ENCODE data around the gene MBL2. TPM values are rescaled to one million over a fixed set of nuclear protein-coding genes. Genes with fewer than 3 reads are reported as not detected.

The MBL2 gene
- total and polyA plus RNA-seq, 7 donors: not detected

DNA sequence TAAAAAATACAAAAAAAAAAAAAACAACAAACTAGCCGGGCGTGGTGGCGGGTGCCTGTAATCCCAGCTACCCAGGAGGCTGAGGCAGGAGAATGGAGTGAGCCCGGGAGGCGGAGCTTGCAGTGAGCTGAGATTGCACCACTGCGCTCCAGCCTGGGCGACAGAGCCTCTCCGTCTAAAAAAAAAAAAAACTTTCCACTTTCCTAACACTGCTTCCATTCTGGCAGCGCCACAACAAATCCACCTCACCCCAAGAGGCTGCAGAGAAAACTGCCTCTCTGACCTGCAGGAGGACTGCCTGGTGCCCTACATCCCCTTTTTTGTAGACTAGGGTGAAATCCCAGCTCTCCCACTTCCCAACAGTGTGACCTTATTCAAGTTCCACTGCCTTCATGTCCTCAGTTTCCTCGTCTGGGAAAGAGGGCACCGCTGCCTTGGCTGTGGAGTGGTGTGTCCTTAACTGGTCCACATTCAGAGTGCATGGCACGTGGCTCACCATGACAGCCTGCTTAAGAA is 2.6 kb upstream of the MBL2 start:
- TF ChIP-seq POLR2A (IDR thresholded peaks at IDR 0.05) (no peak), EP300 (IDR thresholded peaks at IDR 0.05) (no peak)
- Histone ChIP-seq H3K36me3 (no peaks in the 10 kb centered on the region), H3K9me3 (no peaks in the 10 kb centered on the region), H3K4me3 (no peak overlapping the region), H3K27ac (no peak overlapping the region), H3K4me1 (no peaks in the 10 kb centered on the region), H3K27me3 (peaks cover 0 to 6% (median 0%) of the 10 kb centered on the region in 3 donors)
- intact Hi-C loops (cut with DNase I): no loop called here
- 91 to 93% methylated on average over 12 of the region's 12 CpGs for WGBS, 2 donors
- DNase-seq: no peak

DNA sequence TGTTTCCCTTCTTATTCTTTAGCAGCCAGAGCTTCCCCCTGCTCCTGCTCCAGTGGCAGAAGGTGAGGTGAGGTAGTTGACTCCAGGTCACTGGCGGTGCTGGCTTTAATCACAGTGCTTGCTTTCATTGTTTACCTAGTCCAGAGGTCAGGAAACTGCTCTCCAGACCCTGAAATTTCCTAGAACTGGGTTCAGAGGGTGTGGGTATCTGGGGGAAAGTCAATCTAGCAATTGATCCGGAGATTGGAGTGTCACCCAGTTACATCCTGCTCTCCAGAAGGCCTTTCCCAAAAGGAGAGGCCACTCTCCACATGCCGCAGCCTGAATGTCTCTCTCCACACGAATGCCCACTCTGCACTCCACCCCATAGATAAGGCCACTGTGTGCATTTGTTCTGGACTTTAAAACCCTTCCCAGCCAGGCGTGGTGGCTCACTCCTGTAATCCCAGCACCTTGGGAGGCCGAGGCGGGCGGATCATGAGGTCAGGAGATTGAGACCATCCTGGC is 2.1 kb upstream of the MBL2 start:
- no peak for DNase-seq
- WGBS, 2 donors: 52 to 75% methylated on average over 8 of the region's 8 CpGs
- peaks cover 0 to 4% (median 0%) of the 10 kb centered on the region in 3 donors for H3K27me3 ChIP-seq
- no peak overlapping the region for H3K27ac ChIP-seq
- intact Hi-C loops (cut with DNase I): no loop called here
- H3K4me3 ChIP-seq: no peak overlapping the region
- H3K9me3 ChIP-seq: no peaks in the 10 kb centered on the region
- TF ChIP-seq POLR2A (IDR thresholded peaks at IDR 0.05) (no peak), POLR2AphosphoS5 (IDR thresholded peaks at IDR 0.05) (no peak), EP300 (IDR thresholded peaks at IDR 0.05) (no peak)
- TF ChIP-seq, protein P1, sequence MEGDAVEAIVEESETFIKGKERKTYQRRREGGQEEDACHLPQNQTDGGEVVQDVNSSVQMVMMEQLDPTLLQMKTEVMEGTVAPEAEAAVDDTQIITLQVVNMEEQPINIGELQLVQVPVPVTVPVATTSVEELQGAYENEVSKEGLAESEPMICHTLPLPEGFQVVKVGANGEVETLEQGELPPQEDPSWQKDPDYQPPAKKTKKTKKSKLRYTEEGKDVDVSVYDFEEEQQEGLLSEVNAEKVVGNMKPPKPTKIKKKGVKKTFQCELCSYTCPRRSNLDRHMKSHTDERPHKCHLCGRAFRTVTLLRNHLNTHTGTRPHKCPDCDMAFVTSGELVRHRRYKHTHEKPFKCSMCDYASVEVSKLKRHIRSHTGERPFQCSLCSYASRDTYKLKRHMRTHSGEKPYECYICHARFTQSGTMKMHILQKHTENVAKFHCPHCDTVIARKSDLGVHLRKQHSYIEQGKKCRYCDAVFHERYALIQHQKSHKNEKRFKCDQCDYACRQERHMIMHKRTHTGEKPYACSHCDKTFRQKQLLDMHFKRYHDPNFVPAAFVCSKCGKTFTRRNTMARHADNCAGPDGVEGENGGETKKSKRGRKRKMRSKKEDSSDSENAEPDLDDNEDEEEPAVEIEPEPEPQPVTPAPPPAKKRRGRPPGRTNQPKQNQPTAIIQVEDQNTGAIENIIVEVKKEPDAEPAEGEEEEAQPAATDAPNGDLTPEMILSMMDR (IDR thresholded peaks at IDR 0.05): no peak
- no peaks in the 10 kb centered on the region for H3K36me3 ChIP-seq
- no peaks in the 10 kb centered on the region for H3K4me1 ChIP-seq

DNA sequence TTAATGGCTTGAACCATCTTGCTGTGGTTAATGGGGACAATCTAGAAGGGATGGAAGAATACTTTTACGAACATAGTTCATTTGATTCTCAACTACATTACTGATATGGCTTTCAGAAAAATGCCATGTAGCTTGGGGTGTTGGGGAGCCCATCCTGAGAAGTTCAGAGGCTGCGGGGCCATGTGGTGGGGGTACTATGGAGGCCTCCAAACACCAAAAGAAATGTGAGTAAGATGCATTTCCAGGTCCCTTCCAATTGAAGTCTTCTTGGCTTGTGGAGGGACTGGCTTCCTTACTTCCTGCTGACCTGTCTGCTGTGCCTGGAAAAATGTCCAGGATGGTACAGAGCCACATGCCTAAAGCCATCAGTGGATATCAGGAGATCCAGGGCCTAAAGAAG is 1.6 kb upstream of the MBL2 start:
- intact Hi-C loops (cut with DNase I): no loop called here
- no peak overlapping the region for H3K4me3 ChIP-seq
- no peak overlapping the region for H3K27ac ChIP-seq
- DNase-seq: no peak
- TF ChIP-seq EP300 (IDR thresholded peaks at IDR 0.05) (no peak), POLR2A (IDR thresholded peaks at IDR 0.05) (no peak), POLR2AphosphoS5 (IDR thresholded peaks at IDR 0.05) (no peak)
- TF ChIP-seq, protein P1 (IDR thresholded peaks at IDR 0.05): no peak
- 89 to 92% methylated on average over 2 of the region's 2 CpGs for WGBS, 2 donors
- no peaks in the 10 kb centered on the region for H3K4me1 ChIP-seq
- H3K27me3 ChIP-seq: no peaks in the 10 kb centered on the region
- no peaks in the 10 kb centered on the region for H3K36me3 ChIP-seq
- no peaks in the 10 kb centered on the region for H3K9me3 ChIP-seq

DNA sequence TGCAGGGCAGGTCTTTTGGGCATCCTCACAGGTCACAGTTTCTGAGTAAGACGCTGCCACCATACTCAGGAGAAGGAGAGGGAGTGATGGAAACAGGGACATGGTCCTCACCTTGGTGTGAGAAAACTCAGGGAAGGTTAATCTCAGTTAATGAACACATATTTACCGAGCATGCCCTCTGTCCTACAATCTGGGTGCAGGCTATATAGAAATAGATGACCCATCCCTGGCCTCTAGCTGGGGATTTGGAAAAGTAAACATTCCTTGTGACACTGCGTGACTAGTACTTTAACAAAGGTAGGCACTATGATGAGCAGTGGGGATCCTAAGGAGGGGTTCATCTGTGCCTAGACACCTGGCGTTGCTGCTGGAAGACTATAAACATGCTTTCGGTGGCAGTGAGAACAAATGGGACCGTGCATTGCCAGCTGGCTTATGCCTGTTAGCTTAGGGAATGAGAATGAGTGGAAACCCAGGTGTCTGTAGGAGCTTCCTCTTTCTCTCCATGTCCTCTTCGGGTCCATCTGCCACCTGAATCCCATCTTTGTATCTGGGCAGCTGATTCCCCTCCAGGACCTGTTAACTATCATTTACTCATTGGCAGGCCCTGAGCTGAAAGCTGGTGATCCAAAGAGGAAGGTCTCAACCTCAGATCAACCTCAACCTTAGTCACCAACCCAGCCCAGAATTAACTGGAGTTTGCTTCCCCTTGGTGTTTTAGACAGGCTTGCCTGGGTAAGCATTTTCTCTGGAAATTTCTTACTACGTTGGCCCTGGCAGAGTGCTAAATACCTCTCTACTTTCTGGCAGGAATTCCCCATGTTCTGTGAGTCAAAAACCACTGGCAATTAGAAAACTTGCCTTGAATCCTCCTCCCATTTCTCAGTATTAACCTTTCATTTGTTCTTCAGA is 794 bp downstream of the MBL2 start:
- H3K4me1 ChIP-seq: no peaks in the 10 kb centered on the region
- DNase-seq: no peak
- H3K4me3 ChIP-seq: no peak overlapping the region
- WGBS, 2 donors: 65 to 66% methylated on average over 8 of the region's 8 CpGs
- H3K27me3 ChIP-seq: no peaks in the 10 kb centered on the region
- intact Hi-C loops (cut with DNase I): no loop called here
- H3K36me3 ChIP-seq: no peaks in the 10 kb centered on the region
- TF ChIP-seq POLR2AphosphoS5 (IDR thresholded peaks at IDR 0.05): no peak
- TF ChIP-seq, protein P1 (IDR thresholded peaks at IDR 0.05): no peak
- no peak for TF ChIP-seq POLR2A (IDR thresholded peaks at IDR 0.05)
- TF ChIP-seq EP300 (IDR thresholded peaks at IDR 0.05): no peak
- H3K9me3 ChIP-seq: no peaks in the 10 kb centered on the region
- no peak overlapping the region for H3K27ac ChIP-seq

DNA sequence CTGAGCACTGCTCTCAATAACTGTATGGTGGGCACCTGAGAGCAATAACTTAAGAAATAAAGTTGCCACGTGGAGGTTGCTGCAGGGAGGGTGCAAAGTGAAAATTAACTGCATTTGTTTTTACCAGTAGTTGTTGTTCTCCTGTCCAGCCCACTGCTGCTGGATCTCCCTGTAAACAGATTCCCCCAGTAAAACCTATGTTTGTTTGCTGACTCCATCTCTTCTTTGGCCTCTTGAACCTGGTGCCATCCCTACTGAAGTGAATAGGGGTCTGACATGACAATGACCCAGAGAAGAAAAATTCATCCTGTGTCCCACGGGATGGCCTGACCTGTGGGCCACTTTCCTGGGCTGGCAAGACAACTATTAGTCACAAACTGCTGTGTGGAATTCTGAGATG is 1.7 kb downstream of the MBL2 start:
- TF ChIP-seq, protein P1 (IDR thresholded peaks at IDR 0.05): no peak
- no peak for TF ChIP-seq POLR2A (IDR thresholded peaks at IDR 0.05)
- no peak for TF ChIP-seq EP300 (IDR thresholded peaks at IDR 0.05)
- no peak for TF ChIP-seq POLR2AphosphoS5 (IDR thresholded peaks at IDR 0.05)
- H3K36me3 ChIP-seq: no peaks in the 10 kb centered on the region

More for the DNA sequence above, 1.7 kb downstream of the MBL2 start:
- WGBS, 2 donors: 16 to 38% methylated on average over 2 of the region's 2 CpGs
- no peak for DNase-seq
- H3K9me3 ChIP-seq: no peaks in the 10 kb centered on the region
- intact Hi-C loops (cut with DNase I): no loop called here
- H3K4me1 ChIP-seq: no peaks in the 10 kb centered on the region
- no peak overlapping the region for H3K27ac ChIP-seq
- no peaks in the 10 kb centered on the region for H3K27me3 ChIP-seq
- H3K4me3 ChIP-seq: no peak overlapping the region

All from sigmoid colon (tissue), 7 donors.